ENCODE data around the gene MCM8. TPM values are rescaled to one million over a fixed set of nuclear protein-coding genes. Genes with fewer than 3 reads are reported as not detected.

The MCM8 gene
- total RNA-seq, 1 experiment from 2014 or later = 12.4 TPM

- DNase-seq (ENCODE audit: unreplicated experiment) = no peak
- CTCF ChIA-PET = interaction anchor here (0.7 to 4.7 kb wide), 13 partner anchors 32 to 419 kb away, joined by 3 to 41 read pairs (median 4); no protein-coding TSS in a partner anchor
- Mint-ChIP-seq H3K4me1 (ENCODE audit: insufficient read depth, unreplicated experiment) (peaks cover 5% of the 10 kb centered on the region), H3K36me3 (ENCODE audit: insufficient read depth, unreplicated experiment) (peaks cover 3% of the 10 kb centered on the region), H3K9me3 (ENCODE audit: unreplicated experiment) (no peaks in the 10 kb centered on the region), H3K27me3 (ENCODE audit: insufficient read depth, unreplicated experiment) (no peaks in the 10 kb centered on the region), H3K27ac (ENCODE audit: low read depth, unreplicated experiment) (no peak overlapping the region), H3K4me3 (ENCODE audit: unreplicated experiment) (no peak overlapping the region)
- intact Hi-C loops (cut with micrococcal nuclease) = loop anchor here (1.0 to 5.0 kb wide), 3 partner anchors 125 to 365 kb away; no protein-coding TSS in a partner anchor
- no TSS peak for BruUV-seq (replicated peaks)
- no peak for TF ChIP-seq CTCF (IDR thresholded peaks at IDR 0.05; ENCODE audit: unreplicated experiment)
- POLR2A ChIA-PET = interaction anchor here (0.6 to 1.0 kb wide), 3 partner anchors 14 to 404 kb away, joined by 3 to 6 read pairs (median 6); no protein-coding TSS in a partner anchor
Observed at GRCh38 chr20:5932796-5933195, 17.7 kb upstream of the MCM8 start.

GRCh38 chr20:5933802-5934436 lies 16.5 kb upstream of the MCM8 start:
- peak; percentile 56 for DNase-seq (ENCODE audit: unreplicated experiment)
- POLR2A ChIA-PET = interaction anchor here (0.8 to 1.0 kb wide), 2 partner anchors 12 to 15 kb away, joined by 4 to 6 read pairs; no protein-coding TSS in a partner anchor
- Mint-ChIP-seq H3K9me3 (ENCODE audit: unreplicated experiment) (no peaks in the 10 kb centered on the region), H3K27ac (ENCODE audit: low read depth, unreplicated experiment) (no peak overlapping the region), H3K4me1 (ENCODE audit: insufficient read depth, unreplicated experiment) (peaks cover 5% of the 10 kb centered on the region), H3K36me3 (ENCODE audit: insufficient read depth, unreplicated experiment) (peaks cover 14% of the 10 kb centered on the region), H3K4me3 (ENCODE audit: unreplicated experiment) (no peak overlapping the region), H3K27me3 (ENCODE audit: insufficient read depth, unreplicated experiment) (no peaks in the 10 kb centered on the region)
- CTCF ChIA-PET = interaction anchor here (0.6 to 4.7 kb wide), 15 partner anchors 8 to 420 kb away, joined by 3 to 41 read pairs (median 3); no protein-coding TSS in a partner anchor
- intact Hi-C loops (cut with micrococcal nuclease) = loop anchor here (1.0 to 5.0 kb wide), 4 partner anchors 127 to 405 kb away; no protein-coding TSS in a partner anchor
- BruUV-seq (replicated peaks) = no TSS peak
- peak; percentile 42 for TF ChIP-seq CTCF (IDR thresholded peaks at IDR 0.05; ENCODE audit: unreplicated experiment)

- ChIA-PET POLR2A (interaction anchor here (0.6 to 1.3 kb wide), 4 partner anchors 16 to 406 kb away, joined by 3 to 5 read pairs (median 4); no protein-coding TSS in a partner anchor), CTCF (interaction anchor here (0.6 to 4.7 kb wide), 8 partner anchors 14 to 407 kb away, joined by 3 to 41 read pairs (median 3); no protein-coding TSS in a partner anchor)
- H3K4me3 Mint-ChIP-seq (ENCODE audit: unreplicated experiment) = no peak overlapping the region
Observed at GRCh38 chr20:5935384-5935783, 15.1 kb upstream of the MCM8 start.

More at GRCh38 chr20:5935384-5935783, 15.1 kb upstream of the MCM8 start:
- Mint-ChIP-seq H3K27me3 (ENCODE audit: insufficient read depth, unreplicated experiment) (no peaks in the 10 kb centered on the region), H3K27ac (ENCODE audit: low read depth, unreplicated experiment) (no peak overlapping the region), H3K9me3 (ENCODE audit: unreplicated experiment) (no peaks in the 10 kb centered on the region), H3K36me3 (ENCODE audit: insufficient read depth, unreplicated experiment) (peaks cover 28% of the 10 kb centered on the region), H3K4me1 (ENCODE audit: insufficient read depth, unreplicated experiment) (peaks cover 5% of the 10 kb centered on the region)
- intact Hi-C loops (cut with micrococcal nuclease) = no loop called here
- TSS peak; percentile 8 for BruUV-seq (replicated peaks)
- no peak for TF ChIP-seq CTCF (IDR thresholded peaks at IDR 0.05; ENCODE audit: unreplicated experiment)
- no peak for DNase-seq (ENCODE audit: unreplicated experiment)
